Measurements from ENCODE around the gene NPR2. TPM values are rescaled to one million over a fixed set of nuclear protein-coding genes. Genes with fewer than 3 reads are reported as not detected.

NPR2 gene
- total RNA-seq, 1 experiment from 2014 or later, result 12.5 TPM

GRCh38 chr9:35758475-35759050, 32.8 kb upstream of the NPR2 start:
- H3K27ac ChIP-seq (ENCODE audit: insufficient read length, low read depth, low read length), result no peak overlapping the region
- no peak overlapping the region for H2BK12ac ChIP-seq (ENCODE audit: insufficient read length, low read depth, low read length)
- no peaks in the 10 kb centered on the region; the same call in 1 of the 2 replicates for H3K79me2 ChIP-seq (ENCODE audit: insufficient read depth, low read length)
- Mint-ChIP-seq H3K36me3 (ENCODE audit: insufficient read depth in 1 of 3, low read depth in 3 of 3) (peaks cover 10 to 14% (median 12%) of the 10 kb centered on the region in 3 experiments; a peak in 6 of 7 replicates), H3K4me1 (peaks cover 36 to 40% of the 10 kb centered on the region in 2 experiments), H3K9me3 (no peaks in the 10 kb centered on the region), H3K27ac (no peak overlapping the region; a peak in 1 of 7 replicates), H3K4me3 (peak overlapping the region; percentile 72 to 93), H3K27me3 (ENCODE audit: low read depth) (no peaks in the 10 kb centered on the region)
- no peak overlapping the region for H3T11ph ChIP-seq (ENCODE audit: low read length)
- TF ChIP-seq CTCF (conservative IDR thresholded peaks at IDR 0.05), result no peak
- no peak overlapping the region for H3K23ac ChIP-seq (ENCODE audit: insufficient read length, low read depth, low read length)
- H3K9ac ChIP-seq (ENCODE audit: extremely low read depth, insufficient read length, low read length), result no peak overlapping the region
- no peak for DNase-seq
- no peaks in the 10 kb centered on the region for H3K27me3 ChIP-seq (ENCODE audit: insufficient read depth, low read length)
- H4K8ac ChIP-seq (replicated peaks; ENCODE audit: insufficient read length, low read depth, low read length), result no peak overlapping the region
- no peak overlapping the region for H4K5ac ChIP-seq (ENCODE audit: insufficient read length, low read depth, low read length)
- H3K4me2 ChIP-seq (ENCODE audit: insufficient read depth, insufficient read length, low read length), result no peak overlapping the region
- H2BK15ac ChIP-seq (ENCODE audit: low read depth, low read length), result no peak overlapping the region
- no peak overlapping the region for H4K91ac ChIP-seq (ENCODE audit: insufficient read length, low read depth, low read length)
- H3K4me1 ChIP-seq (ENCODE audit: insufficient read depth, low read length), result no peaks in the 10 kb centered on the region
- no peak overlapping the region for H2AK5ac ChIP-seq (ENCODE audit: insufficient read length, low read length)
- H4K20me1 ChIP-seq (ENCODE audit: control insufficient read depth, insufficient read depth, insufficient read length), result no peaks in the 10 kb centered on the region
- H3K14ac ChIP-seq (ENCODE audit: insufficient read depth, low read length), result no peak overlapping the region
- H2BK20ac ChIP-seq (ENCODE audit: low read depth, low read length, poor library complexity, severe bottlenecking), result no peak overlapping the region
- WGBS (ENCODE audit: extremely low coverage, insufficient read length, low lambda C conversion rate), result 100% methylated on average over 1 of the region's 3 CpGs
- no peaks in the 10 kb centered on the region for H3K9me3 ChIP-seq (ENCODE audit: control insufficient read depth, low read depth, low read length)
- H3K18ac ChIP-seq (ENCODE audit: insufficient read length, low read depth, low read length), result no peak overlapping the region
- no peaks in the 10 kb centered on the region for H3K79me1 ChIP-seq (ENCODE audit: insufficient read depth, low read depth, low read length, poor library complexity, severe bottlenecking)
- peaks cover 3% of the 10 kb centered on the region for H3K23me2 ChIP-seq (ENCODE audit: insufficient read length, low read depth, low read length, poor library complexity, severe bottlenecking)
- H3K4ac ChIP-seq (ENCODE audit: low read depth, low read length), result no peak overlapping the region
- no peak overlapping the region for H3K56ac ChIP-seq (ENCODE audit: insufficient read length, low read depth, low read length)
- H2BK120ac ChIP-seq (ENCODE audit: low read depth, low read length, poor library complexity, severe bottlenecking), result no peak overlapping the region
- no peak overlapping the region for H2AFZ ChIP-seq (ENCODE audit: low read length)
- H2BK5ac ChIP-seq (ENCODE audit: insufficient read length, low read length), result no peak overlapping the region
